GM12875 (cell line): ENCODE measurements around the gene SRGAP3.

Source experiments
- H3K4me3 ChIP-seq: one replicate; pipeline ENCODE4 v1.5.1; 2011; ENCODE audit warnings: low read depth, low read length, control low read depth
- TF ChIP-seq, protein P1 (sequence below): IDR thresholded peaks from 2 replicates; pipeline ENCODE4 v1.5.1; 2011; ENCODE audit warnings: low read depth, mild to moderate bottlenecking, control low read depth, inconsistent platforms, low read length, moderate library complexity, borderline replicate concordance; ENCODE audit not compliant: insufficient read depth

Gene SRGAP3

DNA sequence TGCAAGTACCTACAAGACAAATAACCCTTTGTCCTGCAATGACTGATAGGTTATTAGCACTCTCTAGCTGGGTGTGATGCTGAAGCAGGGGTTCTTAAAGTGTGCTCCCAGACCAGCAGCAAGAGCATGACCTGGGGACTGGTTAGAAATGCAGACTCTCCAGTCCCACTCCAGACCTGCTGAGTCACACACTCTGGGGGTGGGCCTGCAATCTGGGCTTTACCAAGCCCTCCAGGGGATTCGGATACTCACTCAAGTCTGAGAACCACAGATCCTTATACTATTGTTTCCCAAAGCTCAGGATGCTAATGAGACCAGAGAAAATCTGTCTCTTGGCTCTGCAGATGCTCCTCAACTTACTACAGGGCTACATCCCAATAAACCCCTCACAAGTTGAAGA is 144.0 kb downstream of the SRGAP3 start:
- no peak overlapping the region for H3K4me3 ChIP-seq
- TF ChIP-seq, protein P1, sequence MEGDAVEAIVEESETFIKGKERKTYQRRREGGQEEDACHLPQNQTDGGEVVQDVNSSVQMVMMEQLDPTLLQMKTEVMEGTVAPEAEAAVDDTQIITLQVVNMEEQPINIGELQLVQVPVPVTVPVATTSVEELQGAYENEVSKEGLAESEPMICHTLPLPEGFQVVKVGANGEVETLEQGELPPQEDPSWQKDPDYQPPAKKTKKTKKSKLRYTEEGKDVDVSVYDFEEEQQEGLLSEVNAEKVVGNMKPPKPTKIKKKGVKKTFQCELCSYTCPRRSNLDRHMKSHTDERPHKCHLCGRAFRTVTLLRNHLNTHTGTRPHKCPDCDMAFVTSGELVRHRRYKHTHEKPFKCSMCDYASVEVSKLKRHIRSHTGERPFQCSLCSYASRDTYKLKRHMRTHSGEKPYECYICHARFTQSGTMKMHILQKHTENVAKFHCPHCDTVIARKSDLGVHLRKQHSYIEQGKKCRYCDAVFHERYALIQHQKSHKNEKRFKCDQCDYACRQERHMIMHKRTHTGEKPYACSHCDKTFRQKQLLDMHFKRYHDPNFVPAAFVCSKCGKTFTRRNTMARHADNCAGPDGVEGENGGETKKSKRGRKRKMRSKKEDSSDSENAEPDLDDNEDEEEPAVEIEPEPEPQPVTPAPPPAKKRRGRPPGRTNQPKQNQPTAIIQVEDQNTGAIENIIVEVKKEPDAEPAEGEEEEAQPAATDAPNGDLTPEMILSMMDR: no peak

DNA sequence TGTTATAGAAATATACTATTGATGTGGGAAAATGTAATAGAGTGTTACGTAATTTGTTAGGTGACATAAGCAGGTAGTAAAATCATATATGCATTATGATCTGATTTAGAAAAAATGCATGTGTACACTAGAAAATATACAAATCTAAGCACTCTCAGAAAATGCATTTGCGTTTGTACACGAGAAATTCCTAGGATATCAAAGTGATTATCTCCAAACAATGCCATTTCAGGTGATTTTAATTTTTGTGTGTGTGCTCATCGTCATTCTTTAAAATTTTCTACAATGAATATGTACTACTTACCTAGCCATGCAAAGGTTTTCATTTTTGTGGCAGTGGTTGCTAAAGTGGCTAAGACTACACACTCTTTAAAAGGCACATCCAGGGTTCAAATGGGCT is 145.3 kb downstream of the SRGAP3 start:
- no peak overlapping the region for H3K4me3 ChIP-seq
- TF ChIP-seq, protein P1: no peak

DNA sequence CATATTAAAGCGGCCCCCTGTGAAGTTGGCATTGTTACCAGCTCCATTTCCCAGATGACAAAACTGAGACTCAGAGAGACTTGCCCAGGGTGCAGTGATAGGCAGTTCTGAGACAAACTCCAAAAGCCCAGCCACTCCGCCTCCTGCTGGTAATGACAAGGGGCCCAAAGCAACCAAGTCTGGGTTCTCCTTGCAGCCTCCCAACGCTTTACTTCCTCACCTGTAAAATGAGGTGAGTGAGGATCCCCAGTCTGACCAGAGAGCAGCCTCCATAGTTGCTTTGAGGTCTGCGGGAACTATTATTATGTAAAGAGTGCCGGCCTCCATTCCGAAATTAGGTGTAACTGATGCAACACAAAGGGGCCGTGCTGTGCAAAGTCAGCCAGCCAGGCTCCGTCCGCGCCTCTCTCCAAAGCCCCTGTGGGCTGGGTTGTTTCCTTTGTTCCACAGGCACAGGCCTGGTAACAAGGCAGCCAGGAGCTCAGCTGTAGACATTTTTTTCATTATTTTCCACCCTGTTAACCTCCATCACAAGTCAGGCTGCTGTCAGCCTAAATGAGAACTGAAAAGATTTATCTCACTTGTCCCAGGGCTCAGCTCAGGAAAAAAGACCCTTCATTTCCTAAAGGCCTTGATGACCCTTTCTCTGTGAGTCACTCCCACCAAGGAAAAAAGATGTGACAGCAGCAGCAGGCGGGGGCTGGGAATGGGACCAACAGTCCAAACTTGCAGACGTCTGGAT is 147.0 kb downstream of the SRGAP3 start:
- H3K4me3 ChIP-seq: no peak overlapping the region
- TF ChIP-seq, protein P1: no peak

DNA sequence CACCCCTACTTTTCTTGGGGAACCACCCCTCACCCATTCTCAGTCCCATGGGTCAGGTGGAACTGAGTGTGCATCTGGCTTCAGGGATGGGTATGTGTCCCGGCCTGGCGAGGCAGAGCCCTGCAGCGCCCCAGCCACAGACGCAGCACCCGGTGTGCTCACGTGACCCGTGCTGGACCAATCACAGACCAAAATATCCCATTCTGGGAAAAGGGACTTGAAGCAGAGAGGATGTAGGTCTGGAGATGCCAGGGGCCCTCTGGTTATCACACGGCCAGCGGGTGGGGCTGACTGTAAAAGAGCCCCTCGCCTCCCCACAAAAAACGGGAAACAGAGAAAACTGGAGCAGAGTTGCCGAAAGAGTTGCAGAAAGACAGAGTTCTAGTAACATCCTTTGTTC is 148.2 kb downstream of the SRGAP3 start:
- TF ChIP-seq, protein P1: no peak
- H3K4me3 ChIP-seq: no peak overlapping the region

DNA sequence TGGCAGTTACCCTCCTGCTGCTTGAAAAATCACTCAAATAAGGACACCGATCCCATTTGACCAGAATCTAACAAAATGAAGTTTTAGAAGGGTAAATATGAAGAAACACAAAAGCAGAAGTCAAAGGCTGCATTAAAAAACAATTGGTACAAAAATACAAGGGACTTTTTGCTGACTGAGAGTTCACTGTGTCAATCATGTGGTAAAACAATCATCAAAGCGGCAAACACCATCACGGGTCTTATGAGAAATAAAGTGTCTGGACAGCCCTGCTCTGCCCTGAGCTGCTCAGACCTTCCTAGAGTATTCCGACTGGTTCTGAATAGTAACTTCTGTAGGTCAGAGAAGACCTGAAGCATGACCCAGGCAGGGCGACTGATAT is 148.9 kb downstream of the SRGAP3 start:
- no peak overlapping the region for H3K4me3 ChIP-seq
- TF ChIP-seq, protein P1: no peak

DNA sequence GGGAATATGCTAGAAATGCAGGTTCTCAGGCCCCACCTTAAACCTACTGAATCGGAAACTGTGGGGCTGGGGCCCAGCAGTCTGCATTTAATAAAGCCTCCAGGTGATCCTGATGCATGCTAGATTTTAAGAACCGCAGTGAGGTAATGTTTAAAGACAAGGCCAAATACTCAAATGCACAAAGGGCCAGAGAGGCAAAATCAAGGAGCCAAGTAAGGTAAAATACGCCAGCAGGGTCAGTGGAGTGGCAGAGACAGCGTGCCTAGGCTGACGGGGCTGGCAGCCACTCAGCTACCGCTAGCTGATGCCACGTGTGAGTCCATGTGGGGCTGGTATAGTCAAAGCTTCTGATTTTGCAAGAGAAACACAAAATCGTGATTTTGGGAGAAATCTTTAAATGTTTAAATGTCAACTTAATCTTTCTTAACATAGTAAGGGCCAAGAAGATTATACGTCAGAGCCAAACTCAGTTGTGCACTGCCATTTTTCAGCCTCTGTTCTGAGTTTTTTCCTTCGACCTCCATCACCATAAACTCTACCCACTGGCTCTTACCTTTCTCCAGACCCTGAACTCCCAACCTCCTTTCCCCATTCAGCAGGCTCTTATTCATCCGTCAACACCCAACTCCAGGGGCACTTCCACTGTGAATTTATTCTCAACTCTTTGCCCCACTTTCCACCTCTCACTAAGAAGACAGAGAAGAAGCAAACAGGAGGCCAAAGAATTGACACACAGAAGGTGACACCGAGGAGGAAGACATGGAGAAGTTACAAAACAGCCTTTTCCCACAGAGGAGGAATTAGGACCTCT is 149.5 kb downstream of the SRGAP3 start:
- TF ChIP-seq, protein P1: no peak
- H3K4me3 ChIP-seq: no peak overlapping the region
